ENCODE data around the gene TRIM39. TPM values are rescaled to one million over a fixed set of nuclear protein-coding genes. Genes with fewer than 3 reads are reported as not detected.
"Not testable (repeated sequence)": the region's sequence is repeated elsewhere in the genome, so short reads cannot be mapped to it uniquely, and the experiment has no call there.

TRIM39 gene
- total RNA-seq, result 10 to 100 TPM; 16.4 to 17.1 TPM
- 14.0 TPM for polyA plus RNA-seq (2013, experiment 1 of 2)
- polyA plus RNA-seq (2013, experiment 2 of 2), result 13.9 TPM
- long read RNA-seq, experiment 1, partial matches to known transcripts, result 2 of 3 reads
- long read RNA-seq, experiment 1, other reads (novel, unspliced or antisense), result 1 of 3 reads
- long read RNA-seq, experiment 2, transcript TRIM39-205 (8 exons, 3,249 nt), result major isoform, 10 of 36 reads
- long read RNA-seq, experiment 2, partial matches to known transcripts, result 5 of 36 reads
- long read RNA-seq, experiment 2, other reads (novel, unspliced or antisense), result 20 of 36 reads
- long read RNA-seq, experiment 3, transcript TRIM39-205 (8 exons, 3,249 nt), result major isoform, 31 of 93 reads
- long read RNA-seq, experiment 3, partial matches to known transcripts, result 7 of 93 reads
- long read RNA-seq, experiment 3, other reads (novel, unspliced or antisense), result 54 of 93 reads
- long read RNA-seq, experiment 4, partial matches to known transcripts, result 3 of 3 reads
- long read RNA-seq, experiment 4, other reads (novel, unspliced or antisense), result 0 of 3 reads

- Mint-ChIP-seq H3K36me3 (ENCODE audit: low read depth) (peaks cover 24% of the 10 kb centered on the region), H3K27ac (peak within 1 kb of the TSS; percentile 100), H3K4me1 (peaks cover 32% of the 10 kb centered on the region), H3K27me3 (ENCODE audit: insufficient read depth) (no peaks in the 10 kb centered on the region), H3K9me3 (no peaks in the 10 kb centered on the region), H3K4me3 (peak within 1 kb of the TSS; percentile 84)
- H3K9ac ChIP-seq (ENCODE audit: extremely low read depth, low read length, poor library complexity, severe bottlenecking), result peak within 1 kb of the TSS; percentile 96
- no peaks in the 10 kb centered on the region for H3K27me3 ChIP-seq (ENCODE audit: control insufficient read depth, insufficient read depth, low read length, poor library complexity, severe bottlenecking)
- peaks cover 43% of the 10 kb centered on the region for H3K36me3 ChIP-seq (ENCODE audit: control insufficient read depth, insufficient read depth, low read length)
- WGBS, 2 experiments (ENCODE audit: insufficient coverage in 1 of 2, insufficient read length in 1 of 2), result 0% methylated on average over 11 to 90 of the region's 90 CpGs
- H3K27ac ChIP-seq (ENCODE audit: low read depth, low read length), result peak within 1 kb of the TSS; percentile 74
- peak; percentile 13 for TF ChIP-seq CTCF (conservative IDR thresholded peaks at IDR 0.05)
- H3K4me1 ChIP-seq (ENCODE audit: control insufficient read depth, insufficient read depth, low read length), result peaks cover 4% of the 10 kb centered on the region
- DNase-seq, result peak; percentile 93
- H3K9me3 ChIP-seq (ENCODE audit: control insufficient read depth, low read length), result no peaks in the 10 kb centered on the region
- H3K4me3 ChIP-seq (ENCODE audit: low read length), result peak within 1 kb of the TSS; percentile 94
Observed at GRCh38 chr6:30326526-30327231, at the start of gene TRIM39. TSS of gene TRIM39 (plus strand) at chr6:30326927. CDS start at chr6:30329318, 2,391 bp downstream.

- 100% methylated on average over 1 of the region's 1 CpG; no CpG with 5 or more reads in 1 of the 2 experiments for WGBS, 2 experiments (ENCODE audit: insufficient coverage in 1 of 2, insufficient read length in 1 of 2)
- H3K27me3 ChIP-seq (ENCODE audit: control insufficient read depth, insufficient read depth, low read length, poor library complexity, severe bottlenecking); DNase-seq; H3K36me3 ChIP-seq (ENCODE audit: control insufficient read depth, insufficient read depth, low read length); H3K4me3 Mint-ChIP-seq; H3K9ac ChIP-seq (ENCODE audit: extremely low read depth, low read length, poor library complexity, severe bottlenecking); H3K4me1 Mint-ChIP-seq; H3K4me1 ChIP-seq (ENCODE audit: control insufficient read depth, insufficient read depth, low read length); H3K27ac Mint-ChIP-seq; H3K27ac ChIP-seq (ENCODE audit: low read depth, low read length): not testable (repeated sequence)
- Mint-ChIP-seq H3K9me3 (peaks cover 88% of the 10 kb centered on the region), H3K36me3 (ENCODE audit: low read depth) (peaks cover 21% of the 10 kb centered on the region), H3K27me3 (ENCODE audit: insufficient read depth) (peaks cover 32% of the 10 kb centered on the region)
- Histone ChIP-seq H3K9me3 (ENCODE audit: control insufficient read depth, low read length) (peaks cover 81% of the 10 kb centered on the region), H3K4me3 (ENCODE audit: low read length) (peak overlapping the region; percentile 64)
Observed at GRCh38 chr6:30280988-30281387, 45.7 kb upstream of the TRIM39 start.

GRCh38 chr6:30282522-30282921, 44.2 kb upstream of the TRIM39 start:
- Mint-ChIP-seq H3K9me3 (peaks cover 99% of the 10 kb centered on the region), H3K4me1 (no peaks in the 10 kb centered on the region), H3K4me3 (no peak overlapping the region), H3K36me3 (ENCODE audit: low read depth) (peaks cover 27% of the 10 kb centered on the region), H3K27me3 (ENCODE audit: insufficient read depth) (peaks cover 26% of the 10 kb centered on the region), H3K27ac (no peak overlapping the region)
- H3K36me3 ChIP-seq (ENCODE audit: control insufficient read depth, insufficient read depth, low read length), result no peaks in the 10 kb centered on the region
- no peak for TF ChIP-seq CTCF (conservative IDR thresholded peaks at IDR 0.05)
- H3K4me3 ChIP-seq (ENCODE audit: low read length), result peak overlapping the region; percentile 53
- no peak overlapping the region for H3K9ac ChIP-seq (ENCODE audit: extremely low read depth, low read length, poor library complexity, severe bottlenecking)
- H3K27ac ChIP-seq (ENCODE audit: low read depth, low read length), result no peak overlapping the region
- WGBS, 2 experiments (ENCODE audit: insufficient coverage in 1 of 2, insufficient read length in 1 of 2), result 100% methylated on average over 1 of the region's 2 CpGs
- H3K4me1 ChIP-seq (ENCODE audit: control insufficient read depth, insufficient read depth, low read length), result no peaks in the 10 kb centered on the region
- H3K9me3 ChIP-seq (ENCODE audit: control insufficient read depth, low read length), result peaks cover 96% of the 10 kb centered on the region
- DNase-seq, result no peak
- no peaks in the 10 kb centered on the region for H3K27me3 ChIP-seq (ENCODE audit: control insufficient read depth, insufficient read depth, low read length, poor library complexity, severe bottlenecking)

All from endodermal cell (in vitro differentiated cells).